Stimulated activated CD4-positive, alpha-beta T cell treated with anti-CD3 and anti-CD28 coated beads, Interleukin-15, amount 100 ng/mL, for 48 hours (primary cell): ENCODE data around the gene ESCO1.
"Not testable (repeated sequence)": the region's sequence is repeated elsewhere in the genome, so short reads cannot be mapped to it uniquely, and the experiment has no call there.

Experiments
- DNase-seq, 2 donors: peaks; one replicate each; pipeline ENCODE4 v3.0.0-alpha.2; 2020; ENCODE audit warnings: low read depth in 2 of 2

Gene ESCO1

GRCh38 chr18:21600526-21601410 is at the start of gene ESCO1:
Gene ESCO1 (minus strand): TSS chr18:21600704. CDS start chr18:21574843, 25,861 bp downstream.
- DNase-seq = peak; percentile 88 to 94

GRCh38 chr18:21640375-21640774 is 39.9 kb upstream of the ESCO1 start:
- not testable (repeated sequence) for DNase-seq

GRCh38 chr18:21638822-21639221 is 38.3 kb upstream of the ESCO1 start:
- no peak for DNase-seq

- DNase-seq = no peak
Measured at GRCh38 chr18:21636769-21637168, 36.3 kb upstream of the ESCO1 start.

GRCh38 chr18:21634588-21635199 is 34.2 kb upstream of the ESCO1 start:
- DNase-seq = no peak

- no peak for DNase-seq
Measured at GRCh38 chr18:21632393-21632792, 31.9 kb upstream of the ESCO1 start.

GRCh38 chr18:21629089-21629832 is 28.8 kb upstream of the ESCO1 start:
- no peak for DNase-seq

GRCh38 chr18:21621640-21622039 is 21.1 kb upstream of the ESCO1 start:
- DNase-seq = not testable (repeated sequence)

- DNase-seq = peak; percentile 74 to 86
Measured at GRCh38 chr18:21612125-21613039, 11.9 kb upstream of the ESCO1 start, which contains the start of gene SNRPD1. Gene SNRPD1 (plus strand): TSS chr18:21612314. CDS start chr18:21612430, 116 bp downstream.

- not testable (repeated sequence) for DNase-seq
Measured at GRCh38 chr18:21611401-21612124, 11.1 kb upstream of the ESCO1 start.

GRCh38 chr18:21605213-21605612 is 4.7 kb upstream of the ESCO1 start:
- DNase-seq = no peak

- no peak for DNase-seq
Measured at GRCh38 chr18:21604671-21605070, 4.2 kb upstream of the ESCO1 start.

GRCh38 chr18:21602299-21602587 is 1.7 kb upstream of the ESCO1 start:
- DNase-seq = no peak

GRCh38 chr18:21599585-21600525 is 649 bp downstream of the ESCO1 start:
- peak in 1 of 2 donors; percentile 23 for DNase-seq

GRCh38 chr18:21598726-21599584 is 1.5 kb downstream of the ESCO1 start:
- no peak for DNase-seq

- no peak for DNase-seq
Measured at GRCh38 chr18:21597620-21598019, 2.9 kb downstream of the ESCO1 start.

- no peak for DNase-seq
Measured at GRCh38 chr18:21593540-21594257, 6.8 kb downstream of the ESCO1 start.

- not testable (repeated sequence) for DNase-seq
Measured at GRCh38 chr18:21592361-21592760, 8.1 kb downstream of the ESCO1 start.
